K562 (cell line): ENCODE measurements around the gene STX1A. TPM values are rescaled to one million over a fixed set of nuclear protein-coding genes. Genes with fewer than 3 reads are reported as not detected.

ENCODE experiments used
- ATF2 ChIP-seq: sonication (generic); formaldehyde crosslinking; IDR thresholded peaks from 2 replicates; pipeline ENCODE4 v1.8.1; 2022; ENCODE audit warnings: missing genetic modification reagents
- C11orf30 ChIP-seq: fragments of 450-650 bp; IDR thresholded peaks from 2 replicates; pipeline ENCODE4 v1.6.1; 2016; ENCODE audit warnings: low read depth, mild to moderate bottlenecking
- CBFA2T2 ChIP-seq: fragments of 450-650 bp; conservative IDR thresholded peaks from 2 replicates; pipeline ENCODE4 v1.6.1; 2017; ENCODE audit warnings: mild to moderate bottlenecking
- CSDE1 ChIP-seq, 2 experiments: fragments of 450-650 bp; IDR thresholded peaks; 2 replicates each; pipeline ENCODE4 v1.6.1; 2016; ENCODE audit warnings: mild to moderate bottlenecking in 1 of 2
- EHMT2 ChIP-seq: fragments of 450-650 bp; IDR thresholded peaks from 2 replicates; pipeline ENCODE4 v1.6.1; 2018; ENCODE audit warnings: antibody characterized with exemption
- FOXJ2 ChIP-seq: fragments of 200-800 bp; sonication (Bioruptor generic); IDR thresholded peaks from 2 replicates; pipeline ENCODE4 v1.6.1; 2016; ENCODE audit warnings: missing genetic modification characterization, missing compliant biosample characterization
- FOXP1 ChIP-seq: sonication (generic); formaldehyde crosslinking; IDR thresholded peaks from 2 replicates; pipeline ENCODE4 v1.8.0; 2022; ENCODE audit warnings: mild to moderate bottlenecking, missing genetic modification reagents
- HEY1 ChIP-seq: fragments of 250-450 bp; sonication (Bioruptor Pico); IDR thresholded peaks from 2 replicates; pipeline ENCODE4 v1.5.0; 2020; ENCODE audit warnings: mild to moderate bottlenecking, moderate library complexity, borderline replicate concordance
- MEF2D ChIP-seq: conservative IDR thresholded peaks from 2 replicates; pipeline ENCODE4 v1.6.1; 2016; ENCODE audit warnings: low read depth, missing genetic modification characterization, missing compliant biosample characterization
- MIER1 ChIP-seq: fragments of 450-650 bp; IDR thresholded peaks from 2 replicates; pipeline ENCODE4 v1.6.1; 2016; ENCODE audit warnings: antibody characterized with exemption, mild to moderate bottlenecking, low read depth
- NFIX ChIP-seq: fragments of 250-450 bp; sonication (Bioruptor Pico); IDR thresholded peaks from 2 replicates; pipeline ENCODE4 v1.4.0; 2020; ENCODE audit warnings: low read depth, mild to moderate bottlenecking, moderate library complexity
- PHTF2 ChIP-seq: fragments of 250-450 bp; sonication (Bioruptor Pico); IDR thresholded peaks from 2 replicates; pipeline ENCODE4 v1.5.0; 2021; ENCODE audit warnings: mild to moderate bottlenecking
- POLR2AphosphoS5 ChIP-seq: IDR thresholded peaks from 2 replicates; pipeline ENCODE4 v1.6.1; 2011; ENCODE audit warnings: mild to moderate bottlenecking, low read depth, low read length, moderate library complexity; ENCODE audit not compliant: control insufficient read depth, insufficient read depth
- SMARCE1 ChIP-seq: fragments of 450-650 bp; IDR thresholded peaks from 2 replicates; pipeline ENCODE4 v1.7.1; 2016; ENCODE audit warnings: mild to moderate bottlenecking
- TBL1XR1 ChIP-seq, 2 experiments: IDR thresholded peaks; 2 replicates each; pipeline ENCODE4 v1.6.1; 2012; ENCODE audit warnings: improper control_type of control experiment in 2 of 2, low read length in 2 of 2, mild to moderate bottlenecking in 1 of 2
- XRCC5 ChIP-seq: fragments of 200-400 bp; formaldehyde crosslinking; IDR thresholded peaks from 2 replicates; pipeline ENCODE4 v1.6.1; 2017; ENCODE audit warnings: low read depth, mild to moderate bottlenecking, low read length
- ZFP30 ChIP-seq: fragments of 250-450 bp; sonication (Bioruptor Pico); IDR thresholded peaks from 2 replicates; pipeline ENCODE4 v1.8.0; 2022; ENCODE audit warnings: moderate library complexity, mild to moderate bottlenecking, inconsistent platforms, borderline replicate concordance
- ZNF23 ChIP-seq: fragments of 250-450 bp; sonication (Bioruptor Pico); IDR thresholded peaks from 2 replicates; pipeline ENCODE4 v1.4.0; 2020; ENCODE audit warnings: mild to moderate bottlenecking
- ZNF280A ChIP-seq: fragments of 450-650 bp; IDR thresholded peaks from 2 replicates; pipeline ENCODE4 v1.6.1; 2018; ENCODE audit warnings: mild to moderate bottlenecking, low read depth; ENCODE audit not compliant: partially characterized antibody
- ZNF696 ChIP-seq: fragments of 250-450 bp; sonication (Bioruptor Pico); conservative IDR thresholded peaks from 2 replicates; pipeline ENCODE4 v1.4.0; 2020; ENCODE audit warnings: mild to moderate bottlenecking, moderate library complexity
- polyA plus RNA-seq, 8 experiments: library from polyadenylated mRNA; depleted of rRNA in 4 of 8; stranded (reverse) in 5 of 8; unstranded in 3 of 8; fragments of >200 nt; fragmentation: Nextera tagmentation in 2 of 8; fragmentation: Illumina TruSeq in 1 of 8; extraction: Ambion mirVana in 2 of 8; extraction: Trizol in 1 of 8; gene quantifications; 2 replicates each; pipeline versions ENCODE4 v1.2.1 to v1.2.3, GENCODE V29; 2011 to 2014; ENCODE audit warnings: inconsistent platforms in 1 of 8, missing spikeins in 1 of 8
- total RNA-seq, 7 experiments: library from RNA; depleted of rRNA in 6 of 7; stranded (reverse); fragments of >200 nt in 6 of 7; fragmentation: Illumina TruSeq in 2 of 7; extraction: Trizol in 2 of 7; gene quantifications; 2 replicates each; pipeline versions ENCODE4 v1.2.1 to v1.2.3, GENCODE V29; 2011 to 2021; ENCODE audit warnings: low replicate concordance in 1 of 7
- TF ChIP-seq, protein P1 (sequence below): sonication (generic); formaldehyde crosslinking; IDR thresholded peaks from 2 replicates; pipeline ENCODE4 v1.8.0; 2022; ENCODE audit warnings: mild to moderate bottlenecking, missing genetic modification reagents
- TF ChIP-seq, protein P2 (sequence below): fragments of 450-650 bp; formaldehyde crosslinking; IDR thresholded peaks from 2 replicates; pipeline ENCODE4 v1.4.0; 2020; ENCODE audit warnings: mild to moderate bottlenecking, moderate library complexity

Gene STX1A
- total and polyA plus RNA-seq, 9 of the 15 experiments (the other 6 are each of a cell fraction or from before 2014, with no cell fraction given) = 0.04 to 15.1 (median 6.3) TPM

- TF ChIP-seq, protein P1, sequence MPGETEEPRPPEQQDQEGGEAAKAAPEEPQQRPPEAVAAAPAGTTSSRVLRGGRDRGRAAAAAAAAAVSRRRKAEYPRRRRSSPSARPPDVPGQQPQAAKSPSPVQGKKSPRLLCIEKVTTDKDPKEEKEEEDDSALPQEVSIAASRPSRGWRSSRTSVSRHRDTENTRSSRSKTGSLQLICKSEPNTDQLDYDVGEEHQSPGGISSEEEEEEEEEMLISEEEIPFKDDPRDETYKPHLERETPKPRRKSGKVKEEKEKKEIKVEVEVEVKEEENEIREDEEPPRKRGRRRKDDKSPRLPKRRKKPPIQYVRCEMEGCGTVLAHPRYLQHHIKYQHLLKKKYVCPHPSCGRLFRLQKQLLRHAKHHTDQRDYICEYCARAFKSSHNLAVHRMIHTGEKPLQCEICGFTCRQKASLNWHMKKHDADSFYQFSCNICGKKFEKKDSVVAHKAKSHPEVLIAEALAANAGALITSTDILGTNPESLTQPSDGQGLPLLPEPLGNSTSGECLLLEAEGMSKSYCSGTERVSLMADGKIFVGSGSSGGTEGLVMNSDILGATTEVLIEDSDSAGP = no peak
- no peak for TF ChIP-seq ZFP30 (CRISPR knock-in tag)
- no peak for TF ChIP-seq ATF2 (CRISPR knock-in tag)
- TF ChIP-seq ZNF280A = no peak
- TF ChIP-seq MIER1 = no peak
- no peak for TF ChIP-seq HEY1 (CRISPR knock-in tag)
- TF ChIP-seq ZNF23 (CRISPR knock-in tag) = no peak
- no peak for TF ChIP-seq CBFA2T2
- no peak for TF ChIP-seq FOXP1
- no peak for TF ChIP-seq EHMT2
- TF ChIP-seq PHTF2 (CRISPR knock-in tag) = no peak
- TF ChIP-seq FOXJ2 (tag) = no peak
- TF ChIP-seq CSDE1 (IDR thresholded peaks at IDR 0.05) = no peak
- TF ChIP-seq POLR2AphosphoS5 = no peak
- no peak for TF ChIP-seq NFIX (CRISPR knock-in tag)
- no peak for TF ChIP-seq XRCC5
- TF ChIP-seq C11orf30 = peak; percentile 82
- TF ChIP-seq TBL1XR1 (IDR thresholded peaks at IDR 0.05; ENCODE audit: low read length in 2 of 2) = no peak
- no peak for TF ChIP-seq MEF2D
- TF ChIP-seq, protein P2, sequence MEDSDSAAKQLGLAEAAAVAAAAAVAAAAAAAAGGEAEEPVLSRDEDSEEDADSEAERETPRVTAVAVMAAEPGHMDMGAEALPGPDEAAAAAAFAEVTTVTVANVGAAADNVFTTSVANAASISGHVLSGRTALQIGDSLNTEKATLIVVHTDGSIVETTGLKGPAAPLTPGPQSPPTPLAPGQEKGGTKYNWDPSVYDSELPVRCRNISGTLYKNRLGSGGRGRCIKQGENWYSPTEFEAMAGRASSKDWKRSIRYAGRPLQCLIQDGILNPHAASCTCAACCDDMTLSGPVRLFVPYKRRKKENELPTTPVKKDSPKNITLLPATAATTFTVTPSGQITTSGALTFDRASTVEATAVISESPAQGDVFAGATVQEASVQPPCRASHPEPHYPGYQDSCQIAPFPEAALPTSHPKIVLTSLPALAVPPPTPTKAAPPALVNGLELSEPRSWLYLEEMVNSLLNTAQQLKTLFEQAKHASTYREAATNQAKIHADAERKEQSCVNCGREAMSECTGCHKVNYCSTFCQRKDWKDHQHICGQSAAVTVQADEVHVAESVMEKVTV = no peak
- peak; percentile 66 for TF ChIP-seq SMARCE1
- no peak for TF ChIP-seq ZNF696 (CRISPR knock-in tag)
Observed at GRCh38 chr7:73706126-73707044, 13.1 kb downstream of the STX1A start (continued).
